K562 (cell line): ENCODE data around the gene SLC2A9.

Experiments
- BCLAF1 ChIP-seq, 2 experiments: fragments of 450-650 bp in 1 of 2; IDR thresholded peaks; 2 replicates each; pipeline ENCODE4 v1.6.1; 2011 to 2017; ENCODE audit warnings: low read depth in 2 of 2, antibody characterized with exemption in 1 of 2, borderline replicate concordance in 1 of 2, low read length in 1 of 2, mild to moderate bottlenecking in 1 of 2, mixed read lengths in 1 of 2; ENCODE audit not compliant: control insufficient read depth in 1 of 2
- CBX2 ChIP-seq: fragments of 200-600 bp; sonication (generic); IDR thresholded peaks from one replicate; pipeline ENCODE4 v1.6.1; 2012; ENCODE audit warnings: mild to moderate bottlenecking, low read length, inconsistent platforms; ENCODE audit not compliant: insufficient read depth, poor library complexity, severe bottlenecking
- ELF1 ChIP-seq: fragments of 200-800 bp; sonication (Bioruptor generic); IDR thresholded peaks from 2 replicates; pipeline ENCODE4 v1.6.1; 2016; ENCODE audit warnings: missing genetic modification characterization, missing compliant biosample characterization
- ERF ChIP-seq: fragments of 450-650 bp; formaldehyde crosslinking; IDR thresholded peaks from 2 replicates; pipeline ENCODE4 v1.4.0; 2020; ENCODE audit warnings: mild to moderate bottlenecking, mixed read lengths
- MXI1 ChIP-seq: IDR thresholded peaks from 2 replicates; pipeline ENCODE4 v1.6.1; 2011; ENCODE audit warnings: low read depth, mild to moderate bottlenecking, improper control_type of control experiment, low read length
- POLR2AphosphoS5 ChIP-seq: IDR thresholded peaks from 2 replicates; pipeline ENCODE4 v1.6.1; 2011; ENCODE audit warnings: mild to moderate bottlenecking, low read depth, low read length, moderate library complexity; ENCODE audit not compliant: control insufficient read depth, insufficient read depth
- SRSF9 ChIP-seq: fragments of 200-400 bp; formaldehyde crosslinking; IDR thresholded peaks from 2 replicates; pipeline ENCODE4 v1.6.1; 2017; ENCODE audit warnings: low read depth, low read length, borderline replicate concordance
- ZNF133 ChIP-seq: fragments of 250-450 bp; sonication (Bioruptor Pico); IDR thresholded peaks from 2 replicates; pipeline ENCODE4 v1.4.0; 2020; ENCODE audit warnings: mild to moderate bottlenecking

- TF ChIP-seq POLR2AphosphoS5 (no peak), ERF (CRISPR knock-in tag) (no peak), SRSF9 (no peak), MXI1 (no peak), CBX2 (no peak), ZNF133 (CRISPR knock-in tag) (no peak), BCLAF1 (IDR thresholded peaks at IDR 0.05; ENCODE audit: borderline replicate concordance in 1 of 2, control insufficient read depth in 1 of 2, low read depth in 2 of 2, low read length in 1 of 2) (no peak), ELF1 (tag) (no peak)
These were observed 13.8 kb upstream of the SLC2A9 start for GRCh38 chr4:10035130-10035529.
